GM12891 (cell line): ENCODE measurements around the gene ACBD6.

Experiments used
- POLR2A ChIP-seq: IDR thresholded peaks from 2 replicates; pipeline ENCODE4 v1.6.1; 2011; ENCODE audit warnings: low read depth, low read length, control low read depth
- POLR2AphosphoS5 ChIP-seq: IDR thresholded peaks from 2 replicates; pipeline ENCODE4 v1.6.1; 2011; ENCODE audit warnings: low read depth, low read length, control low read depth

DNA sequence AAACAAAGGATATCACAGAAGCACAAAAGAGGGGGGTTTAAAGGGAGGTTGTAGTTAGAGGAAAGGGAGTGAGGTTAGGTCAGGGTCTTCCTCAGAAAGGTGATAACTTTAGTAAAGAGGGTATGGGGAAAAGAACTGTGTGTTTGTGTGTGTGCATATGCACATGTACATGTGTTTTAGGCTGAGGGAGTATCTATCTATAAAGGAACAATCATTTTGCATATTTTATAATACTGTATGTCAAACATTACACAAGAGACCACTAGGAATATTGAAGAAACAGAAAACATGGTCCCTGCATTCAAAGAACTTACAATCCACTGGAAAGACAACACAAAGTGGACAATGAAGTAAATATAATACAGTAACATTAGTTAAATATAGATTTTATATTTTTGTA is 132.2 kb downstream of the ACBD6 start:
- TF ChIP-seq POLR2A = no peak
- no peak for TF ChIP-seq POLR2AphosphoS5
